ENCODE measurements around the gene DIAPH2. TPM values are rescaled to one million over a fixed set of nuclear protein-coding genes. Genes with fewer than 3 reads are reported as not detected.

Gene DIAPH2
- total RNA-seq, 2 donors from 2014 or later, result 15.2 to 23.3 TPM

GRCh38 chrX:97524340-97524739 is 839.7 kb downstream of the DIAPH2 start:
- no peaks in the 10 kb centered on the region for H3K27me3 ChIP-seq
- H3K36me3 ChIP-seq (replicated peaks in 1 of 2; ENCODE audit: insufficient read depth in 1 of 2, low read depth in 2 of 2), result no peaks in the 10 kb centered on the region
- no peak overlapping the region for H3K27ac ChIP-seq
- no peak for ATAC-seq
- no peak overlapping the region for H3K4me3 ChIP-seq
- WGBS, 2 donors, result 73 to 74% methylated on average over 2 of the region's 2 CpGs
- no peaks in the 10 kb centered on the region for H3K4me1 ChIP-seq
- H3K9me3 ChIP-seq, result no peaks in the 10 kb centered on the region
- intact Hi-C loops (cut with DNase I), result no loop called here
- no peak for TF ChIP-seq POLR2A (IDR thresholded peaks at IDR 0.05)
- TF ChIP-seq, protein P1, sequence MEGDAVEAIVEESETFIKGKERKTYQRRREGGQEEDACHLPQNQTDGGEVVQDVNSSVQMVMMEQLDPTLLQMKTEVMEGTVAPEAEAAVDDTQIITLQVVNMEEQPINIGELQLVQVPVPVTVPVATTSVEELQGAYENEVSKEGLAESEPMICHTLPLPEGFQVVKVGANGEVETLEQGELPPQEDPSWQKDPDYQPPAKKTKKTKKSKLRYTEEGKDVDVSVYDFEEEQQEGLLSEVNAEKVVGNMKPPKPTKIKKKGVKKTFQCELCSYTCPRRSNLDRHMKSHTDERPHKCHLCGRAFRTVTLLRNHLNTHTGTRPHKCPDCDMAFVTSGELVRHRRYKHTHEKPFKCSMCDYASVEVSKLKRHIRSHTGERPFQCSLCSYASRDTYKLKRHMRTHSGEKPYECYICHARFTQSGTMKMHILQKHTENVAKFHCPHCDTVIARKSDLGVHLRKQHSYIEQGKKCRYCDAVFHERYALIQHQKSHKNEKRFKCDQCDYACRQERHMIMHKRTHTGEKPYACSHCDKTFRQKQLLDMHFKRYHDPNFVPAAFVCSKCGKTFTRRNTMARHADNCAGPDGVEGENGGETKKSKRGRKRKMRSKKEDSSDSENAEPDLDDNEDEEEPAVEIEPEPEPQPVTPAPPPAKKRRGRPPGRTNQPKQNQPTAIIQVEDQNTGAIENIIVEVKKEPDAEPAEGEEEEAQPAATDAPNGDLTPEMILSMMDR (IDR thresholded peaks at IDR 0.05), result no peak
- DNase-seq, result no peak

DNA sequence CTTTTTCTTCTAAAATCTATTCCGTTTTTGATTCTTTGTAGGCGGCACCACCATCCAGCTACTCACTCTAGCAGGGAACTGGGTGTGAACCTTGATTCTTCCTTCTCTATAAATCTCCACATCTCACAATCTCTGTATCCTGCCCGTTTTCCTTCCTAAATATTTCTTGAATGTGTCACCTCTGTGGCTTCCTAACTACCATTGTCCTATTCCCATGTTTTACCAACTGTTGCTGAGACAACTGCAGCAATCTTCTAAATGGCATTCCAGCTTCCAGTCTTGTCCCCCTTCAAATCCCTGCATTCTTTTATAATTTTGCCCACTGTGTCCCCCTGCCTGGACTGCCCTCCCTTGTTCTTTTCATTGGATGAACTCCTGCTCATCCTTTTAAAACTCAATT is 840.4 kb downstream of the DIAPH2 start:
- 84 to 85% methylated on average over 3 of the region's 3 CpGs for WGBS, 2 donors
- H3K36me3 ChIP-seq (replicated peaks in 1 of 2; ENCODE audit: insufficient read depth in 1 of 2, low read depth in 2 of 2), result no peaks in the 10 kb centered on the region
- DNase-seq (no peak), ATAC-seq (no peak)
- H3K4me1 ChIP-seq, result no peaks in the 10 kb centered on the region
- no peak overlapping the region for H3K27ac ChIP-seq
- no peaks in the 10 kb centered on the region for H3K27me3 ChIP-seq
- no peak overlapping the region for H3K4me3 ChIP-seq
- intact Hi-C loops (cut with DNase I), result no loop called here
- TF ChIP-seq, protein P1 (IDR thresholded peaks at IDR 0.05), result no peak
- TF ChIP-seq POLR2A (IDR thresholded peaks at IDR 0.05), result no peak
- no peaks in the 10 kb centered on the region for H3K9me3 ChIP-seq

DNA sequence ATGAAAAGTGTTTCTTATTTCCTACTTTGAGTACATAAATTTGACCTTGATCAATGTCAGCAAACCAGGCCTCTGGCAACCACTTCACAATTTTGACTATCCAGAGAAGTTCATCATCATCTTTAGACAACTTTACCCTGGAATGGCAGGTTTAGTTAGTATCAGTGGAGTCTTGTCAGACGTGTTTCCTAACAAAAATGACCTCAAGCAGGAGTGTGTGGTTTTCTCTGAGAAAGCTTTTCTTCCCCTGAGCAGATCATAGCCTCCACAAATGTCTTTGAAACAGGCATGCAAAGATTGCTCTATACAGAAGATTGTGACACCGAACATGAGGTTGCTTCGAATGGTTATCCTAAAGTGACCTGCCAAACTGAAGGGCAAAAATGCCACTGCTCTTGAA is 841.3 kb downstream of the DIAPH2 start:
- whole genome bisulfite sequencing, 2 donors, result 67% methylated on average over 3 of the region's 3 CpGs; no CpG with 5 or more reads in 1 of the 2 donors
- H3K36me3 ChIP-seq (replicated peaks in 1 of 2; ENCODE audit: insufficient read depth in 1 of 2, low read depth in 2 of 2), result no peaks in the 10 kb centered on the region
- ATAC-seq, result no peak
- H3K4me3 ChIP-seq, result no peak overlapping the region
- intact Hi-C loops (cut with DNase I), result no loop called here
- no peaks in the 10 kb centered on the region for H3K27me3 ChIP-seq
- no peaks in the 10 kb centered on the region for H3K4me1 ChIP-seq
- no peaks in the 10 kb centered on the region for H3K9me3 ChIP-seq
- no peak overlapping the region for H3K27ac ChIP-seq
- DNase-seq, result no peak
- no peak for TF ChIP-seq POLR2A (IDR thresholded peaks at IDR 0.05)
- TF ChIP-seq, protein P1 (IDR thresholded peaks at IDR 0.05), result no peak

- 63 to 81% methylated on average over 1 of the region's 1 CpG for WGBS, 2 donors
- intact Hi-C loops (cut with DNase I), result no loop called here
- no peaks in the 10 kb centered on the region for H3K9me3 ChIP-seq
- ATAC-seq (no peak), DNase-seq (no peak)
- no peaks in the 10 kb centered on the region for H3K4me1 ChIP-seq
- TF ChIP-seq, protein P1 (IDR thresholded peaks at IDR 0.05), result no peak
- no peak for TF ChIP-seq POLR2A (IDR thresholded peaks at IDR 0.05)
- no peaks in the 10 kb centered on the region for H3K36me3 ChIP-seq (replicated peaks in 1 of 2; ENCODE audit: insufficient read depth in 1 of 2, low read depth in 2 of 2)
- no peak overlapping the region for H3K27ac ChIP-seq
- no peaks in the 10 kb centered on the region for H3K27me3 ChIP-seq
- no peak overlapping the region for H3K4me3 ChIP-seq
These were observed 843.1 kb downstream of the DIAPH2 start for GRCh38 chrX:97527725-97528124.

DNA sequence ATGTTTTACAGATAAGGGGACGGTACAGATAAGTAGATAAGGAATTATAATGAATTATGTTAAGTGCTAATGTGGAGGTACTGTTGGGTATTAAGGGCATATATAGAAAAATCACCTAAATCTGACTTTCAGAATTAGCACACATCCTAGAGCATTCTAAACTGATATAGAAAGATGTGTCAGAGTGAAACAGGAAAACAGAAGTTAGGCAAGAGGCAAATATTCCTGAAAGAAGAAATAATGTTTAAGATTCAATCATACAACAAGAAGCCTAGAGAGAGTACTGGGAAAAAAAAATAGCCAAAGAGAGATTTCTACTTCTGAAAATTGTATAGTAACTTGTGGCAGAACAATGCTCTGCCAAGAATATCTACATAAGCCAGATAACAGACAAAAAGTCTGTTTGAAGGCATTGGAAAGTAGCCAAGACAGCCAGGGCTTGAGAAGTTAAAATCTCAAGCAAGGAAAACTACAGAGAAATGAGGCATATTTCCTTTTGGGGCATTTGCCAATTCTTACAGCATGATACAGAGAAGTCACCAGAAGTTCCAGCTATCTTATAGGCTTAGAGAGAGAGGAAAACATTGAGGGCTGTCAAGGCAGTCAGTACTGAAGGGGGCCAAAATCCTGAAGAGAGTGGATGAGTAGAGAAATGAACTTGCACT is 845.0 kb downstream of the DIAPH2 start:
- H3K9me3 ChIP-seq, result no peaks in the 10 kb centered on the region
- DNase-seq, result no peak
- no peaks in the 10 kb centered on the region for H3K36me3 ChIP-seq (replicated peaks in 1 of 2; ENCODE audit: insufficient read depth in 1 of 2, low read depth in 2 of 2)
- 62 to 63% methylated on average over 1 of the region's 1 CpG for WGBS, 2 donors
- intact Hi-C loops (cut with DNase I), result no loop called here
- ATAC-seq, result no peak
- no peaks in the 10 kb centered on the region for H3K4me1 ChIP-seq
- H3K27ac ChIP-seq, result no peak overlapping the region
- no peaks in the 10 kb centered on the region for H3K27me3 ChIP-seq
- H3K4me3 ChIP-seq, result no peak overlapping the region
- no peak for TF ChIP-seq POLR2A (IDR thresholded peaks at IDR 0.05)
- TF ChIP-seq, protein P1 (IDR thresholded peaks at IDR 0.05), result no peak

Data from body of pancreas (tissue), 4 donors.